Dendritic cell treated with granulocyte-macrophage colony-stimulating factor and Interleukin-4, amounts not matched to agents 40 ng/mL and 50 ng/mL, for 4 days (primary cell): Measurements from ENCODE around the gene IL11.

Experiments
- H3K27ac Mint-ChIP-seq: one replicate; pipeline ENCODE4 v1.8.0; 2022; ENCODE audit warnings: mild to moderate bottlenecking, mixed read lengths
- H3K27me3 Mint-ChIP-seq: one replicate; pipeline ENCODE4 v1.8.0; 2022; ENCODE audit warnings: mild to moderate bottlenecking, mixed read lengths
- H3K36me3 Mint-ChIP-seq: one replicate; pipeline ENCODE4 v1.8.0; 2022; ENCODE audit warnings: low read depth, mixed read lengths
- H3K4me1 Mint-ChIP-seq: one replicate; pipeline ENCODE4 v1.8.0; 2022; ENCODE audit warnings: low read depth, mixed read lengths
- H3K4me3 Mint-ChIP-seq: one replicate; pipeline ENCODE4 v1.8.0; 2022; ENCODE audit warnings: mild to moderate bottlenecking, moderate library complexity, mixed read lengths
- H3K9me3 Mint-ChIP-seq: one replicate; pipeline ENCODE4 v1.8.0; 2022; ENCODE audit warnings: mixed read lengths
- intact Hi-C: fragments of 100-400 bp; cut with micrococcal nuclease; formaldehyde crosslinking; loops from one replicate; pipeline ENCODE4 v1.15.0; 2022

The IL11 gene

GRCh38 chr19:55369653-55370304, 484 bp downstream of the IL11 start:
- H3K36me3 Mint-ChIP-seq, result no peaks in the 10 kb centered on the region
- H3K27me3 Mint-ChIP-seq, result peaks cover 76% of the 10 kb centered on the region
- peak overlapping the region; percentile 68 for H3K4me3 Mint-ChIP-seq
- intact Hi-C loops, result no loop called here
- H3K9me3 Mint-ChIP-seq, result no peaks in the 10 kb centered on the region
- peaks cover 11% of the 10 kb centered on the region for H3K4me1 Mint-ChIP-seq
- peak overlapping the region; percentile 59 for H3K27ac Mint-ChIP-seq

DNA sequence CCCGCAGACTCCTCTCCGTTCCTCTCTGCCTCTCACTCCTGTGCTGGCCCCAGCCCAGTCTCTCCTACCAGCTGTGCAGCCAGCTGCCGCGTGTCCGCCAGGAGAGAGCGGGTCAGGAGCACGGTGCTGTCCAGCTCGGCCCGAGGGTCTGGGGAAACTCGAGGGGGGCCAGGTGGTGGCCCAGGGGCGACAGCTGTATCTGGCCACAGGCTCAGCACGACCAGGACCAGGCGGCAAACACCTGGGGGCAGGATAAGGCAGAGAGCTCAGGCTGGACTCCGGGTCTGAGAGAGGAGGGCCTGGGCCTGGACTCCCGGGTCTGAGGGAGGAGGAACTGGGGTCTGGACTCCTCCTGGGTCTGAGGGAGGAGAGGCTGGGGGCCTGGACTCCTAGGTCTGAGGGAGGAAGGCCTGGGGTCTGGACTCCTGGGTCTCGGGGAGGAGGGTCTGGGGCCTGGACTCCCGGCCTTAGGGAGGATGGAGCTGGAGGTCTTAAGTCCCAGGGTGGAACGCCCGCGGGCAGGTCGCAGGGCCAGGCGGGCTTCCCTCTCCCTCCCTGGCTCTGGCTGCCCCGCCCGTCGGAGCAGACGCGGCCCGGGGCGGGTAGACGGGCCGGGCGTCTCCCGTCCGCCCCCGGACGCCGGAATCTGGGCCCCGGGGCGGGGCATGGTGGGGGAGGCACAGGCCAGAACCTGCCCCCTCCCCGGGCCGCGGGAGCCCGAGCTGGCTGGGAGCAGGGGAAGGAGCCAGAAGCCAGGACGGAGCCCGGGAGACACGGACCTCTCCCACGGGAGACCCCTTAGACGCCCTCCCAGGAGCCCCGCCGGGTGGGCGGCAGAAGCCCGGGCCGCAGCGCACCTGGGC, 1.3 kb downstream of the IL11 start:
- intact Hi-C loops, result no loop called here
- peaks cover 72% of the 10 kb centered on the region for H3K27me3 Mint-ChIP-seq
- no peak overlapping the region for H3K27ac Mint-ChIP-seq
- no peaks in the 10 kb centered on the region for H3K36me3 Mint-ChIP-seq
- no peaks in the 10 kb centered on the region for H3K9me3 Mint-ChIP-seq
- H3K4me1 Mint-ChIP-seq, result peaks cover 11% of the 10 kb centered on the region
- peak overlapping the region; percentile 59 for H3K4me3 Mint-ChIP-seq

GRCh38 chr19:55368106-55368505, 2.2 kb downstream of the IL11 start:
- H3K4me1 Mint-ChIP-seq, result peaks cover 11% of the 10 kb centered on the region
- no peaks in the 10 kb centered on the region for H3K9me3 Mint-ChIP-seq
- peaks cover 66% of the 10 kb centered on the region for H3K27me3 Mint-ChIP-seq
- intact Hi-C loops, result no loop called here
- H3K4me3 Mint-ChIP-seq, result no peak overlapping the region
- H3K27ac Mint-ChIP-seq, result no peak overlapping the region
- no peaks in the 10 kb centered on the region for H3K36me3 Mint-ChIP-seq

DNA sequence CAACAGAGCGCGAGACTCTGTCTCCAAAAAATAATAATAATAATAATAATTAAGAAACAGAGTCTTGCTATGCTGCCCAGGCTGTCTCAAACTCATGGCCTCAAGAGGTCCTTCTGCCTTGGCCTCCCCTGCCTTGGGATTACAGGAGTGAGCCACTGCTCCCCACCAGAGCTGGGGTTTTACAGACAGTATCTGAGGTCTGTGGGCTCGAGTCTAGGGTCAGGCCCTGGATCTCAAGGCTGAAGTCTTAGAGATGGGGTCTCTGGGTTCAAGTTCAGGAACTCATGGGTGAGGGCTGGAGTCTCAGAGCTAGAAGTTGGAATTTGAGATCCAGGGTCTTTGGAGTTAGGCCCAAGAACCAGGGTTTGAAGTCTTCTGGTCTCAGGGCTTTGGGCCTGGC, 3.5 kb downstream of the IL11 start:
- Mint-ChIP-seq H3K27ac (no peak overlapping the region), H3K27me3 (peaks cover 55% of the 10 kb centered on the region), H3K36me3 (no peaks in the 10 kb centered on the region), H3K9me3 (no peaks in the 10 kb centered on the region), H3K4me1 (peaks cover 11% of the 10 kb centered on the region), H3K4me3 (no peak overlapping the region)
- intact Hi-C loops, result no loop called here

GRCh38 chr19:55365964-55366363, 4.3 kb downstream of the IL11 start:
- no peak overlapping the region for H3K27ac Mint-ChIP-seq
- H3K27me3 Mint-ChIP-seq, result peaks cover 47% of the 10 kb centered on the region
- no peak overlapping the region for H3K4me3 Mint-ChIP-seq
- H3K4me1 Mint-ChIP-seq, result peaks cover 11% of the 10 kb centered on the region
- no peaks in the 10 kb centered on the region for H3K9me3 Mint-ChIP-seq
- no peaks in the 10 kb centered on the region for H3K36me3 Mint-ChIP-seq
- intact Hi-C loops, result no loop called here

GRCh38 chr19:55365245-55365644, 5.0 kb downstream of the IL11 start:
- intact Hi-C loops, result no loop called here
- H3K36me3 Mint-ChIP-seq, result no peaks in the 10 kb centered on the region
- H3K27me3 Mint-ChIP-seq, result peaks cover 41% of the 10 kb centered on the region
- peaks cover 11% of the 10 kb centered on the region for H3K4me1 Mint-ChIP-seq
- H3K4me3 Mint-ChIP-seq, result no peak overlapping the region
- no peaks in the 10 kb centered on the region for H3K9me3 Mint-ChIP-seq
- H3K27ac Mint-ChIP-seq, result no peak overlapping the region

GRCh38 chr19:55362990-55363716, 7.1 kb downstream of the IL11 start, which contains the start of gene GARIN5B:
Gene GARIN5B, minus strand, starts transcription at chr19:55363260. Its CDS starts 194 bp downstream, at chr19:55363066.
- Mint-ChIP-seq H3K4me3 (no peak within 1 kb of the TSS), H3K9me3 (no peaks in the 10 kb centered on the region), H3K4me1 (no peaks in the 10 kb centered on the region), H3K27ac (no peak within 1 kb of the TSS), H3K27me3 (peaks cover 32% of the 10 kb centered on the region), H3K36me3 (no peaks in the 10 kb centered on the region)
- intact Hi-C loops, result no loop called here

DNA sequence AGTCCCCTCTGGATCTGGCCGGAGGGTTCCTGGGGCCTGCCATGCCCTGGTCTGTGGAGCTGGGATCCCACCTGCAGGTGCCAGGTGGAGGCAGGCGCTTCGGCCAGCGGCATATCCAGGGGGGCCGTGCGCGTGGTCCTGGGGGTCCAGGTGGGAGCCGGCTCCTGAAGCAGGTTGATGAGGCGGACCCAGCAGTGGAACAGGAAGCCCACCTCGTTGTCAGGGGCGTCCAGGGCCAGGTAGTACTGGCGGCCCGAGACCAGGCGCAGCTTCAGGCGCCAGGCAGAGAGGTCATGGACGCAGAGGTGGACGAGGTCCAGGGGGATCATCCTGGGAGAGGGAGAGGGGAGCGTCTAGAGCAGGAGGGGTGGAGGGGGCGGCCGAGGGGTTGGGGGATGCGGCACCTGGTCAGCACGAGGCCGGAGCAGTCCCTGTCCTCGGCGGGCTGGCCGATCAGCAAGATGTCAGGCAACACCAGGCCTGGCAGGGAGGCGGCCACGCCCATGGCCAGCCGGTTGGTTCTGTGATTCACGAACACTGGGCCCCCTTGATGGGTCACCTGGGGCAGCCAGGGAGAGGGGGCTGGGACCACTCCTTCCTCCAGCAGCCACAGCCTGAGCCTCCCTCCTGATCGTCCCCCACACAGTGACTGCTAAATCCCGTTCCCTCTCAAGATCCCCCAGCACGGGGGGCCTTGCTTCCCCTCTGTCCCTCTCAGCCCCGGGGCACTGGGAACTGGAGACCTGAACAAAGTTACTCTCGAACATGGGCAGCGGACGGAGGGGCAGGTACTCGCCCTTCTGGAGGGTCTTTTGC, 7.9 kb downstream of the IL11 start:
- H3K4me3 Mint-ChIP-seq, result no peak overlapping the region
- H3K36me3 Mint-ChIP-seq, result no peaks in the 10 kb centered on the region
- no peak overlapping the region for H3K27ac Mint-ChIP-seq
- intact Hi-C loops, result no loop called here
- H3K27me3 Mint-ChIP-seq, result peaks cover 32% of the 10 kb centered on the region
- H3K9me3 Mint-ChIP-seq, result no peaks in the 10 kb centered on the region
- no peaks in the 10 kb centered on the region for H3K4me1 Mint-ChIP-seq

DNA sequence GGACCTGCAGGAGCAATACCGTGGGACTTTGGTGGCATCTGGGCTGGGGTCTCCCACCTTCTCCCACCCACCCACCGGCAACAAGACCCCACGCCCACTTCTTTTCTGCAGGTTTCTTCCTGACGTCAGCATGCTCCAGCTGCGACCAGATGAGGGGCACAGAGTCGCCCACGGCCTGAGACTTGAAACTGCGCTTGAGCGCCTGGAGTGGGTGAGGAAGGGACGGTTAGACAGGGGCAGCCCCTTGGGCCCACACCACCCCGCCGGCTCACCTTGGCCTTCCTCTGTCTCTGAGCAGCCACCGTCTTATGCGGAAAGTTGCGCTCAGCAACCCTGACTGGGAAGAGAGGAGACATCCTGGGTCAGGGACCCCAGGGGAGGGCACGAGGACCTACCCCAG, 9.4 kb downstream of the IL11 start:
- no peak overlapping the region for H3K27ac Mint-ChIP-seq
- H3K4me3 Mint-ChIP-seq, result no peak overlapping the region
- H3K27me3 Mint-ChIP-seq, result peaks cover 40% of the 10 kb centered on the region
- no peaks in the 10 kb centered on the region for H3K9me3 Mint-ChIP-seq
- intact Hi-C loops, result no loop called here
- H3K36me3 Mint-ChIP-seq, result no peaks in the 10 kb centered on the region
- H3K4me1 Mint-ChIP-seq, result no peaks in the 10 kb centered on the region

DNA sequence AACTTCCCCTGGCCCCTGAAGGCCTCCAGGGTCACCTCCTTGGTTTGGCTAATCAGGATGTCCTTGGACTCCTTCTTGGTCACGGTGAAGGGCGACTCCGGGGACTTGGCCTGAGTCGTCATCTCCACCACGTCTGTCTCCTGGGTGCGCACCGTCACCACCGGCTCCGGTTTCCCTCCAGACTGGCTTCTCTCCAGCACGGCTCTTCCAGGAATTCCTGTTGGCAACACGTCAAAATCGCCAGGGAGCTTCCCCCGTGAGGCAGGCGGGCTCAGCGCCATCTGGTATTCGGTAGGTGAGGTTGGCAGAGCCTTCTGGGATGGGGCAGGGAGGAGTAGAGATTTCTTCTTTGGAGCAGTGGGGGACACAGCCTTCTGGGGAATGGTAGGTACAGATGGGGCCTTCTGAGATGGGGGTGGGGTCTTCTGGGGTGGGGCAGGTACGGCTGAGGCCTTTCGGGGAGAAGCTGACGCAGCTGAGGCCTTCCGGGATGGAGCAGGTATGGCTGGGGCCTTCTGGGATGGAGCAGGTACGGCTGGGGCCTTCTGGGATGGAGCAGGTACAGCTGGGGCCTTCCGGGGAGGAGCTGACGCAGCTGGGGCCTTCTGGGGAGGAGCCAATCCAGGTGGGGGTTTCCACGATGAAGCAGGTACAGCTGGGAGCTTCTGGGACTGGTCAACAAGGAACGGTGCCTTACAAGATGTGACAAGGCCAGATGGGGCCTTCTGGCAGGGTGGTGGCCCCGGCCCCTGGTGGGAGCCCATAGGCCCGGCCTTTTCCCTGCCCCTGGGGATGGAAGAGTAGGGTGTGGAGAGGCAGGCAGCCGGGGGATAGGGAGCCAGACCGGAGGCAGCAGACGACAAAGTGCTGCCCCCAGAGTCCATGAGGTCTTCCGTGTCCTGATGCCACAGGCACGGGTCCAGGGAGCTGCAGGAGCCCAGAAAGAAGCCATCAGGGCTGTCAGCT, 11.0 kb downstream of the IL11 start:
- Mint-ChIP-seq H3K9me3 (no peaks in the 10 kb centered on the region), H3K27me3 (peaks cover 44% of the 10 kb centered on the region), H3K4me3 (no peak overlapping the region), H3K4me1 (no peaks in the 10 kb centered on the region), H3K27ac (no peak overlapping the region), H3K36me3 (no peaks in the 10 kb centered on the region)
- intact Hi-C loops, result no loop called here

- Mint-ChIP-seq H3K4me3 (no peak overlapping the region), H3K36me3 (no peaks in the 10 kb centered on the region), H3K27me3 (peaks cover 48% of the 10 kb centered on the region), H3K9me3 (no peaks in the 10 kb centered on the region), H3K27ac (no peak overlapping the region), H3K4me1 (peaks cover 5% of the 10 kb centered on the region)
- intact Hi-C loops, result no loop called here
Observed at GRCh38 chr19:55358493-55358892, 11.8 kb downstream of the IL11 start.

GRCh38 chr19:55355213-55355821, 14.9 kb downstream of the IL11 start:
- Mint-ChIP-seq H3K4me1 (peaks cover 29% of the 10 kb centered on the region), H3K27ac (no peak overlapping the region), H3K9me3 (no peaks in the 10 kb centered on the region), H3K27me3 (peaks cover 70% of the 10 kb centered on the region), H3K36me3 (no peaks in the 10 kb centered on the region), H3K4me3 (no peak overlapping the region)
- intact Hi-C loops, result no loop called here
